Stimulated activated CD4-positive, alpha-beta T cell treated with anti-CD3 and anti-CD28 coated beads, Interleukin-2, amount 100 ng/mL, for 24 hours (primary cell): ENCODE results near the gene PTPN1.
"Not testable (repeated sequence)": the region's sequence is repeated elsewhere in the genome, so short reads cannot be mapped to it uniquely, and the experiment has no call there.

ENCODE experiments used
- DNase-seq, 2 donors: peaks; one replicate each; pipeline ENCODE4 v3.0.0-alpha.2; 2020

Gene PTPN1

GRCh38 chr20:50595988-50596693 lies 86.0 kb downstream of the PTPN1 start:
- DNase-seq: no peak

GRCh38 chr20:50596694-50597021 lies 86.5 kb downstream of the PTPN1 start:
- no peak for DNase-seq

- DNase-seq: no peak
Measured at GRCh38 chr20:50597406-50597969, 87.3 kb downstream of the PTPN1 start.

- no peak for DNase-seq
Measured at GRCh38 chr20:50598074-50598473, 87.9 kb downstream of the PTPN1 start.

GRCh38 chr20:50598768-50599167 lies 88.6 kb downstream of the PTPN1 start:
- DNase-seq: not testable (repeated sequence)

GRCh38 chr20:50600281-50600895 lies 90.2 kb downstream of the PTPN1 start:
- no peak for DNase-seq

GRCh38 chr20:50601511-50602431 lies 91.6 kb downstream of the PTPN1 start:
- DNase-seq: no peak

GRCh38 chr20:50602432-50603088 lies 92.4 kb downstream of the PTPN1 start:
- no peak for DNase-seq

- no peak for DNase-seq
Measured at GRCh38 chr20:50604451-50604850, 94.3 kb downstream of the PTPN1 start.

- DNase-seq: no peak
Measured at GRCh38 chr20:50605136-50605535, 95.0 kb downstream of the PTPN1 start.

GRCh38 chr20:50607436-50607835 lies 97.3 kb downstream of the PTPN1 start:
- no peak for DNase-seq

GRCh38 chr20:50607850-50608749 lies 97.9 kb downstream of the PTPN1 start:
- no peak for DNase-seq

GRCh38 chr20:50608750-50609104 lies 98.5 kb downstream of the PTPN1 start:
- no peak for DNase-seq

- no peak for DNase-seq
Measured at GRCh38 chr20:50609438-50609989, 99.3 kb downstream of the PTPN1 start.

GRCh38 chr20:50610212-50610718 lies 100.1 kb downstream of the PTPN1 start:
- DNase-seq: no peak

- no peak for DNase-seq
Measured at GRCh38 chr20:50611128-50611810, 101.1 kb downstream of the PTPN1 start.

- no peak for DNase-seq
Measured at GRCh38 chr20:50613438-50614169, 103.4 kb downstream of the PTPN1 start.

- DNase-seq: no peak
Measured at GRCh38 chr20:50615407-50615806, 105.2 kb downstream of the PTPN1 start.

GRCh38 chr20:50617022-50617421 lies 106.8 kb downstream of the PTPN1 start:
- DNase-seq: no peak

GRCh38 chr20:50618537-50618936 lies 108.4 kb downstream of the PTPN1 start:
- no peak for DNase-seq
